ENCODE measurements around the gene MVB12B.

Gene MVB12B

DNA sequence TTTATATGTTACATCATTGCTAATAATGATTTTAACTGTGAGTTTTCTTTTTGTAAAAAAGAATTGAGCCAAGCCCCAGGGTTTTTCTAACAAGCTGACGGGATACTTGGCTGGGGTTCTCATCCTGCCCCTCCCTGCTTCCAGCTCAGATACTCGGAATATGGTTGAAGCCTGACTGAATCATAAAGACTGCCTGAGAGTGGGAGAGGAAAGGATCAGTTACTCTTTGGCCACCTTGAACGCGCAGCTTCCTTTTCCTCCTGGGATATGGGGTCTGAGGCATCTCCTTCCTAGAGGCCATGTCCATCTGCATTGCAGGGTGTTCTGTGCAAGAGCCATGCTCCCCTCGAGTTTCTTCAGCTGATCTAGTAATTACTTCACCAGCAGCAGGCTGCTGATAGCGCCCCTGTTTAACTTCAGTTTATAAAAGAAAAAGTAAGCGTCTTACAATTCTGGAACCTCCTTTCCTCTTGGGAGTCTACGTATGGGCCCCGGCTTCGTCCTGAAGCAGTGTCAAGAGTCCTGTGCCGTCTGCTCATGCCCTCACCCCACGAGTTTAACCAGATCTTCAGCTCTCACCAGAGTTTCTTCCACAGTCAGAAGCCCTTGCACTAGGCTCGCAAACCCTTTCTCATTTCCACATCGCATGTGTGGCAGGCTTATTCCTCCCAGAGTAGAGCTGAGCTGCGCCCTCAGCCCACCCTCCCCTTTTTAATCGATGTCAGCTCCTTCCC, 130.0 kb downstream of the MVB12B start:
- DNase-seq: no peak

DNA sequence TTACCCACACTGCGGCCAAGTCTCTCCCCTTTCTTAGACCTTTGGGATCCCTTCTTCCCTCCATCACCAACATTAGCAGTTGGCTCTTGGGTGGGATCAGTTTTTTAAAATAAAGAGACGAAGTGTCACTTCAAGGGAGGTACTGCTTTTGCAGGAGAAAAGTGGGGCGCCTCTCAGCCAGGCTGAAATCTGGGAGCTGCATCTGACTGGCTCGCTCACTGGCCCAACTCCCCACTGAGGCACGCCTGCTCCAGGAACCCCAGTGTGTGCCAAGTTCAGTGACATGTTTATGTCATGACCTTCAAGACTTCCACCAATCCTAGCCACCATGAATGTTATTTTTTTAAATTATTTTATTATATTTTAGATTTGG, 130.5 kb downstream of the MVB12B start:
- DNase-seq: no peak

DNA sequence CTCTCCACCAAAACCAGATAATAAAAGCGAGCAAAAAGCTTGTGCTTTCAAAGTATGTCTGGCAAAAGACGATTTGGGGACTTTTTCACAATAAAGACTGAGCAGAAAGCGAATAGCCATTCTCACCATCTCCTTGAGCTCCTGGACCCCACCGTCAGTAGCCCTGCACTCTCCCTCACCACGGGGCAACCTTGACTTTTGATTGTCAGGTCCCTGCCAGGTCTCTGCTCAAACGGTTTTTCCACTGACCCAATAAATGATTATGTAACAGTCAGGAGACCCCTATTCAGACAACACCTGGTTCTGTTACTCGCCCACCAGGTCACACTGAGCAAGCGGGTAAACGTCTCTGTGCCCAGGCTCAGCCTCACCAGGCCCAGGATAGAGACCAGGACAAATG, 131.3 kb downstream of the MVB12B start:
- no peak for DNase-seq

DNA sequence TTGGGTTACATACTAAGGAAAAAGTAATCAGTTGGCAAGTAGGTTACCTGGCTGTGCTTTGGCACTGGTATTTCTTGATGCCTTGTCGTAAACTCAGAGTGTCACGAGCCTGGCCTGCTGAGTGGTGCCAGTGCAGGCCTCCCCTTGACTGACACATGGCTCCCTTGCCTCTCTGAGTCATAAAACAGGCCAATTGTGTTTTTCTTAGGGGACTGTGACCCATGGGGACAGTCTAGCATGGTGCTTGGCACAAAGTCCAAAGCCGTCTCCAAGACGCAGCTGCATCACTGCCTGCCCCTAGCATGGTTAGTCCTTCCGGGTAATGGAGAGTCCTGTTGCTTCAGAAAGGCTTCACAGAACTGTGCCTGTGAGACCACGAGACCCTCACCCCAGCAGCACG, 132.5 kb downstream of the MVB12B start:
- no peak for DNase-seq

DNA sequence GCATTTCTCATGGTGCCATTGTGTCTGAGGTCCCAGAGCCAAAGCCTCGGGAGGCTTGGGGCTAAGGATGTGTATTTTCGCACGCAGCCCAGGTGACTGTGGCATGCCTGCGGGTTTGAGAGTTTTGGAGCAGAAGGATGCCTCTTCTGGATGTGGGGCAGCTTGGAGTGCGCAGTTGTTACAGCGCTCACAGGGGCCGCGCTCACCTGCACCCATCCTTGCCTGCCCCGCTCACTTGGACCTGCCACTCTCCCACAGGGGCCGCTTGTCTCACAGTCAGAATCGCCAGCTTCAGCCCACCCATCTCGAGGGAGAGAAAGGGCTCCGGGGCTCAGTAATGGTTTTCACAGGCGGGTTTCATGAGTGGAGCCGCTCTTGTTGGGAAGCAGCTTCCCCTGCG, 132.9 kb downstream of the MVB12B start:
- DNase-seq: no peak

DNA sequence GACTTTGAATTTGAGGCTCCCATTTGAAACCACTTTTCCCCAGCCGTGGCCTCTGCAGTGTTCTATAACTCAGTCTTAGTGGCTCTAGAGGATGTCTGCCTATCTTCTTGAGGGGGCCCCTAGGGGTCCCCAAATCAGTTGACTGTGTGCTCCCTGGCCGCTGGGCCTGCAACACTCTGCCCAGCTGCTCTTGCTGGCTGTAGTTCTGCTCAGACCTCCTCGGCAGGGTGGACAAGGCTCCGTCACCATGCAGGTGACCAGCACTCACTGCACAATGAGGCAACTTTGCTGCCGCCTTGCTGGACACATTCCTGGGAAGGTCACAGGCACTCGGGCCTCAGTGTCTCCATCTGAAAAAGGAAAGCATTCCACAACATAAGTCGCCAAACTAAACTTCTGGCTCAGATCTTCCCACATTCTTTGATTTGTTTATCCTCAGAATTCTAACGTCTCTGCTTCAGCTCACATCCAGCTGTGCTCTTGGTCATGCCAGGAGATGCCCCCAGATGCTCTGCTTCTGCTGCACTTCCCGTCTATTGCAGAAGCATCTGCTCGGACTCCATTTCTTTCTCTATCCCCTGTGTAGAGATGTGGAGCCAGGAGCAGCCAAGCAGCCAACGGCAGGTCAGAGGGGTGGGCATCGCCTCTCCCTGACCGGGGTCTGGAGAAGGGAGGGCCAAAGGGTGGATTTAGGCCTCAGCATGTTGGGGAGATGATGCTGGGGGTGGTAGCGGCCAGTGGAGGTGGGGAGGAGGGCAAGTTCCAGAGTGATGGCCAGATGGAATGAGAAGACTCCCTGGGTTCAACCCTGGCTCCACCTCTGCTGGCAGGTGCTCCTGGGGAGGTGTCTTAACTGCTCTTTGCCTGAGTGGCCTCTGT, 133.6 kb downstream of the MVB12B start:
- no peak for DNase-seq

DNA sequence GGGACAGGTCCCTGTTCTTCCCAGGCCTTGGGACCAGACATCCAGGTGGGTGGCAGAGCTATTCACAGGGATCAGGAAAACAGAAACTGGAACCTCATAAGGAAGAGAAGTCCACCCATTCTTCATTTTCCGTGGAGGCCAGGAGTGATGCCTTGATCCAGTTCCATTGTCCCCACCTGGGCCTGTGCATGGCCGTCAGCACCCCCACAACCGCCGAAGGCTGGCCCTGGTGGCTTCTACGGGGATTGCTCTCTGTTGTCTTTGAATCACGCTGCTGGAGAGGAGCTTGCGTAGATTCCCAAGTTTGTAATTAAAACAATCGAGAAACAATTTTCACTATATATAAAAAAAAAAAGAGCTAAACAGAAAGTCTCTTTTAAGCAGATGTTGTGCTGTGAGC, 134.4 kb downstream of the MVB12B start:
- DNase-seq: no peak

DNA sequence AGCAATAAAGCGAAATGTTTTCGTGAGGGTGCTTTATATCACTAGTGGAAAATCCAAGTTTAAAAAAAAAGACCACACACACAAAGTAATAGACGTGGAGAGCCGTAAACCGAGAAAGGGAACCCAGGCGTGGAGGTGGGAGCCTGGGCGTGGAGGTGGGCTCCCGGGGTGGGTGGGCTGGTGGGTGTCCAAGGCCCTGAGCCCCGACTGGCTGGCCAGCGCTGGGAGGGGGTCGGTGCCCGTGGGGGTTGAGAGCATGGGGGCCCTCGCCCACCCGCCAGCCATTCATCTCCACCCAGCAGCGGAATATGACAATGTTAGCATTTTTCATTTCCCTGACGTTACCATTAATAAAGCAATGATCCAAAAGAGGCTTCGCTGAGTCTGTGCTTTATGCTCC, 135.0 kb downstream of the MVB12B start:
- DNase-seq: no peak

DNA sequence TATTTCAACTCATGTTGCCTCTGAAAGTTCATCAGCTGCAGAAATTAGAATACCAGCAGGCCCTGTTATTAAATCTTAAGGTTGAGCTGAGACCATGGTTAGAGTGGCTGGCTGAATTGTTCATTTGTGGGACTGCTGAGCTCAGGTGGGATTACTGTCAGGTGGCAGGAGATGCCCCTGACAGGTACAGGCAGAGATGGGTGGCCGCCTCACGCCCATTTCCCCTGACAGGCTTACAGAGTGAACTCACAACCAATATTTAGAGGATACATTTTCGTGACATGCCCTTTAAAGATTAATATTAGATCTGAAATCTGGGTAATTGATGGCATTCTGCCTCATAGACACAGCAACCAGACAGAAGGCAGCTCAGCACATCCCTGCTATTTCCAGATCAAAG, 136.0 kb downstream of the MVB12B start:
- no peak for DNase-seq

DNA sequence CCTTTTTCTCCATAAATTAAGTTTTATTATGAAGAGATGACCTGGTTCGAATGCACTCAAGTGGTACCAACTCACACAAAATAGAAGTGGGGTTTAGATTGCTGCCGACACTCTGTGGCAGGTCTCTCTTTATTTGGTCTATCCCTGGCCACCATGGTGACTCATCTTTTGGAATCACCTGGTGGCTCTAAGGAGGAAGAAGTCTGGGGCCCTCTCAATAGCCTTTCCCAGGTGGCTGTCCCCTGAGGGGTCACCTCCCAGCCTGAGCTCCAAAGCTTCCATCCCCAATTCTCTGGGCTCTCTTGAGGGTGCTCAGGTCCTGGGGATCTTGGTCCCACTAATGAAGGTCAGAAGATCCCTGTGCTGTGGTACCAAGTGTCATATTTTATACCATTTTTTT, 136.8 kb downstream of the MVB12B start:
- no peak for DNase-seq

DNA sequence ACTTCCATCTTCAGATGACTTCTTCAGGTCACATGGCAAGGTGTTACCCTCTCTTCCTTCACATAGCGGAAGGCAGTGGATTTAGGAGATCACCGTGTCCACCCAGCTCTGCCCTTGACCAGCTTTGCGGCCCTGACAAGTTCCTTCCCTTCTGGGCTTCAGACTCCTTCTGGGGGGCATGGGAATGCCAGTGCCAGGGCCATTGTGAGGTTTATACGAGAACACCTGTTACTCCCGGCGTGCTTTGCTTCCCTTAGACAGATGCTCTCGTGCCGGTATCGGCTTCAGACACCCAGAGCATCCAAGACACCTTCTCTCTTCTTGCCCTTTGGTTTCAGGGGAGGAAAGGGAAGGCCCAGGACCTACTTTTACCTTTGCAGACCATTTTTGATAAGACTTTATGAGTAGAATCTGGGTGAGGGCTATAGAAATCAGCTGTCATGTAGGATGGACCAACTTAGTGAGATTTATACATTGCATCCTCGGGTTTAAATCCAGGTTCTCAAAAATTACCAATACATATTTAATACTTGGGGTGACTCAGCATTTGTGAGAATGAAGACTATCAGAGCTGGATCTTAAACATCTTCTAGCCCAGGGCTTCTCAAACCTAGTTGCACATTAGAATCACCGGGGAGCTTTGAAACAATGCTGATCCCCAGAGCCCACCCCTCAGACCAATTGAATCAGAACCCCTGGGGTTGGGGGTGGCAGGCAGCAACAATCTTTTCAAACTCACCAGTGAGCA, 138.2 kb downstream of the MVB12B start:
- DNase-seq: no peak

DNA sequence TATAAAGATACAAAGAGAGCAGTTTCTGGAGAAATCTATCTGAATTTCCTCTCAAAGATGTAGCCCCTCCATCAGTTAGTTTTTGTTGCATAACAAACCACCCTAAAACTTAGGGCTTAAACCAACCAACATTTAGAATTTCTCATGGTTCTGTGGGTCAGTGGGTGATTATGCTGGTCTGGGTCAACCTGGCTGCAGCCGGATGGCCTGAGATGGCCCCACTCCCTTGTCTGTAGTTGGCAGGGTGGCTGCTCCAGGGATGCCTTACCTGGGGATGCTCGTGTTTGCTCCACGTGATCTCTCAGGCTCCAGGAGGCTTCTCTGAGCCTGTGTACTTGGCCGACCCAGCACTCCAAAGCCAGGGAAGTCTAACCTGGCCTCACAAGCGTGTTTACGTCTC, 139.3 kb downstream of the MVB12B start:
- DNase-seq: no peak

DNA sequence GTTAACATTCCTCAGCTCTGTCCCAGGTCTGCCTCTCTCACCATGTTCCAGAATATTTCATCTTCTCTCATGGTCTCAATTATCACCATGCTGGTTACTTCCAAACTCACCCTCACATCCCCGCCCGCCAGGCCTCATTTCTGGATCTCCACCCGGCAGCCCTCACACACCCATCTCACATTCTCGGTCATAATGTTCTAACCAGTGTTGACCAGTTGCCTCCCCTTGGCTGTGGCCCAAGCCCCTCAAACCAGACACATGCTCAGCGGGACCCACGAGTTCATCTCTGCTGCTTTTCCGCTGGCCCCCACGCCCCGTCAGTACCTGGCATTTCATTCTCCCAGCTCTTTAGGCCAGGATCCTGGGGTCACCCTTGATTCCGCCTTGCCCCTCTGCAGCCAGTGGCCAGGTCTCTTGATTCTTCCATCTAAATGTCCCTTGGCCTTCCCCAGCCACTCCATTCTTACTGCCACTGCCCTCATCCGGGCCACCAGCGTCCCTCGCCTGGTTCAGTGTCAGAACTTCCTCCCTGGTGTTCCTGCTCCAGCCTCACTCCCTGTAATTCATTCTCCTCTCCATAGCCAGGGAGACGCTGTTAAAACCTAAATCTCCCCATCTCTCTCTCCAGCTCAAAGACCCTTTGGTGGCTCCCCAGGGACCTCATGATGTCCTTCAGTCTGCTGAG, 141.7 kb downstream of the MVB12B start:
- no peak for DNase-seq

DNA sequence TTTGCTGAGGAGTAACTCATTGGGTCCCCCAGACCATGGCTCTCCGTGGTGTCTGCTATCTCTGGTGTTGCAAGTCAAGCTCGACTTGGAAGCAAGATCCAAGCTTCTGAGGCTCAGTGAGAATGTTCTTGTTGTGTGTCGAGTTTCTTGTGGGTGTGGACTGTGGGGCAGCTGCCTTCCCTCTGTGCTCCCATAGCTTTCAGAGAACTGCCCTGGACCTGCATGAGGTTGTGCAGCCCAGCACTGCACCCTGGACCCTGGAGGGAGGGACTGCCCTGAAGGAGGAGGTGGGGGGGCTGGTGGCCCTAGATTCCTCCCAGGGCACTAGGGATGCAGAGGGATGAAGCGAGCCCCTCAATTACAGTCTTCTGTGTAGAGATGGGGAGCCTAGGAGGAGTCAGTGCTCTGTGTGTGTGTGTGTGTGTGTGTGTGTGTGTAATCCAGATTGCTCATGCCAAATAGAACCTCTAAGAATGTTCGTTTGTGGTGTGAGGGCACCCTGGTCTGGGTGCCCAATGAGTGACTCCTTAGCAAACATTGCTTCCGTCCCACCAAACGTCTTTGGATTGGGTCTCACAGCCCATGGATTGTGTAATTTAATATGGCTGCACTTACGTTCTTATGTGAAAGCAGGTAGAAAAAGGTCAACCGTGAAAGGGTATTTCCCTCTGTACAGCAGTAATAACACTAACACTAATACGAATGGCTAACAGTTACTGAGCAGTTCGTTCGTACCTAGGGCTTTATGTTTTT, 143.8 kb downstream of the MVB12B start:
- DNase-seq: no peak

DNA sequence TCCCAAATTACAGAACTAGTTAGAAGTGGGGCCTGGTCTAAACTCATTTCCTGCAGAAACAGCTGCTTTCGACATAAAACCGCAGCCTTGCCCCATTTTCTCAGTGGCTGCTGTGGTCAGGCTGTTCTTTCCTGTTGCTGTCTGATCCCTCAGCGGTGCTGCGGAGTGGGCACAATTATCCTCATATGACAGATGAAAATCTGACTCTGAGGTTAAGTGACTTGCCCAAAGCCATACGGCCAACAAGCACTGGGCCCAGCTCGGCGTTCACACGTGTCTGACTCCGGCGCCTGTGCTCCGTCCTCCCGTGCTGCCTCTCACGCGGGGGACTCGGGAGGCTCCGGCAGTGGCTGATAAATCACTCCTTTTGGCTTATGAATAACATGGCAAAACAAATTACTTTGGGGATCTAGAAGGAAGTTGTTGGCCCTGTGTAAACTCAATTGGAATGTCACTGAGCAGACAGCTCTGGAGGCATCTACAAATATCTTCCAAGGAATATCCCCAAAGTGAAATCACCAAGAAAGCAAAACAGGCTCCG, 144.5 kb downstream of the MVB12B start:
- no peak for DNase-seq

DNA sequence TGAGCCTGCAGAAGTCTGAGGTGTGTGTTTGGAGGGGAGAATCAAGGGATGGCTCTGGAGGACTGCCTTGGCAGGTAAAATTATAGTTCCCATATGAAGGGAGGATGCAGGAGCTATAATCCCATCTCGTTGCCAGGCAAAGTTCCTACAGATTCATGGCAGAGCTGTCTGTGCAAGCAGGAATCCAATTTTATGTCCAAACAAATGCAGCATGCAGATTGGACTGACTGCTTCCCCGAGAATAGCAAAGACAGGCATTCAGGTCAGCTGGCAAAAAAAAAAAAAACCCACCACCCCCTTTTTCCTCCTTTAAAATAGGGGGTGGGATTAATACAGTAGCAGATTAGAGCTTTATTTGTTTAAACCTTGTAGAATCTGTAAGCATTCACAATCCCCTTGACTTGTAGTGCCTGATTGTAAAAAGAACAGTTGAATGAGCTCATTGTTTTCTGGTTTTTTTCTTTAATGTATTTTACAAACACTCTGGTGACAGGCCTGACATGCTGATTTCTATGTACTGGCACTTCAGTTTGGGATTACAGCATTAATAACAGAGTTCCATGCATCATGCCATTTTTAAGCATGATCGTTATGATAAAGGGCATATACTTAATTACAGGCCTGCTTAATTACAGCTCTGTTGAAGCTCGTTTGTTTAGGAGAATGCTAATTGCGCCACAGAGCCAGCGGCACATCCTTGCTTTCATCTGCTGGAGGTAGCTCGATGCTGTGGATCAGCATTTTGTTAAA, 145.7 kb downstream of the MVB12B start:
- no peak for DNase-seq

DNA sequence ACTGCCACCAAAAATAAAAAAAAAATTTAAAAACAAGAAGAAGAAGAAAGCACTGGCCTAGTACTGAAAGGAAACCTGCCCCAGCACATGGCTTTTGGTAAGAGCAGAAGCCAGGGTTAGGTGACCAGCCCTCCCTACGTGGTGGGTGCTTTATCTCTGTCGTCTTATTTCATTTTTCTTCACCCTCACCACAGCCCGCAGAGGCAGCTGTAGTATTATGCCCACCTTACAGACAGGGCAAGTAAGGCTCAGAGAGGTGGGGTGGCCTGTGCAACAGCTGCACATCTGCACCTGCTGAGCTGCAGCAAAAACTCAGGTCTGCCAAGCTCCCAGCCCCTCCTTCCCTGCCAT, 146.3 kb downstream of the MVB12B start:
- no peak for DNase-seq

DNA sequence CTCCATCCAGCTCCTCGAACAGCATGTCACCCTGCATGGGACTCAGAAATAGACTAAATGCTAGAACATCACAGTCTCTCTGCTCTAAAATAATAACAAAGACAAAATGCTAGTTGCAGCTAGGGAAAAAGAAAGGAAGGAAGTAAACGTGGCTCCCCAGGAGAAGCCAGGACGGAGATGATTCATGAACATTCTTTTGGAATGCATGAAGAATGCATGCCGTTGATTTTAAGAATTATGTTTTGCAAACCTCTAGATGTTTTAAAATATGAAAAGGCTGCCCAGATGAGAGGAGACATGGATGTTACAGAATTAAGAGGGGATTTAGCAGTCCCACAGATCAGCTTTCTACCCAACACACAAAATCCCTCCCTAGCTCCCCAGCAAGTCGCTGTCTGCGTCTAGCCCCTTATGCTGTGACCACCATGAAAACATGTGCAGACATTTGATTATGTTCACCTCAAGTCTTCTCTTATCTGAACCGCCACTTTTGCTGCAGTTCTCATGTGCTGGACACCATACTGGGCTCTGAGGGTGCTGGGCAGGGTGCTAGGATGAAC, 147.7 kb downstream of the MVB12B start:
- DNase-seq: no peak

DNA sequence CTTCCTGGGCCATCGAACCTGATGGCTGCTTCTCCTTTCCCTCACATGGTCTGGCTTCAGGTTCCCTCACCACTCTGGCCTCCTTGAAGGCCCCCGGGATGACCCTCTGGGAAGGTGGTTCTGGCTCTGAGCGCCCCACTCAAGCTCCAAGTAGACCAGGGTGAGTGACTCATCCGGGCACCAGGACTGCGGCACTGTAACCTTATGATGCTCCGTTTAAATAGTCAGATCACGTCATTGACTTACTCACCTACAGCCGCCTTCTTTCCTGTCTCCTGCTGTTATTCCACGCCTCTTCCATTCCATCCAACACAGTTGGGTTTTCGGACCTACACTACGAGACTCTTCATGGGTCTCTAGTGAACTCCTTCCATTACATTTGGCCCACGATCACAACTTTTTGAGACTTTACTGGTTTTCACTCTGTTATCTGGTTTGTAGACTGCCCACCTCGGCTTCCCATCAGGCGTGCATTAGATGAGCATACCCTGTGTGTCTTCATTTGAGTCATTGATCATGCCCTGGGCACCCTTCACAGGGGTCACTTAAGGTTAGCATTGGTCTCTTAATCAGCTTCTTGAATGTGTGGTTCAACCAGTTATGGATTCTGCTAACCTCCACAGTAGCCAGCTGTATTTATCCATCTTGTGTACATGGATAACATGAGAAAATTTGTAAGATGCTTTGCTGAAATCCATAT, 148.3 kb downstream of the MVB12B start:
- DNase-seq: no peak

DNA sequence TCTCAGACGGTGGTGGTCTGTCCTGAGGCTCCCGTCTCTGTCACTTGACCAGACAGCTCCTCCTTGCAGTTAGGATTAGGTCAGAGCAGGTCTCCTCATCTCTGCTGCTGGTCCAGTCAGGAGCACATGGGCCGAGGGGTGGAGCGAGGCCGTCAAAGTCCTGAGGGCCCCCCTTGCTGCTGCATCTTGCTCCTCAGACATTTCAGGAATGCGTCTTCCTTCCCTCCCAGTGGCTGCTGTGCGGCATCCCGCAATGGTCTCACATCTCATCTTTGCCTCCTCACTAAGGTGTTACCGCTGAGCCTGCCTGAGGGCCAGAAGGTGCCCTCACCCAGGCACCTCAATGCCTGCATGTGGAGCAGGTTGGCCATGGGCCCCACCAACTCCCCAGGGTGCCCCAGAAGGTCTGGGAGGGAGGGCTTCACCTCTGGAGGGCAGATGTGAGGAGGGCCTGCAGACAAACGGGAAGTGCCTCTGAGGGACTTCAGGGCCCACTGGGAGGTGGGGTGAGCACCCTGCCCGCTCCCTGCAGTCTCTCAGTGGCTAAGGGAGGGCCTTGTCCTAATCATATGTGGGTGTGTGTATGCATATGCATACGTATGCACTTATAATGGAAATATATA, 149.4 kb downstream of the MVB12B start:
- no peak for DNase-seq
